ENCODE data around the gene ZBBX.

DNA sequence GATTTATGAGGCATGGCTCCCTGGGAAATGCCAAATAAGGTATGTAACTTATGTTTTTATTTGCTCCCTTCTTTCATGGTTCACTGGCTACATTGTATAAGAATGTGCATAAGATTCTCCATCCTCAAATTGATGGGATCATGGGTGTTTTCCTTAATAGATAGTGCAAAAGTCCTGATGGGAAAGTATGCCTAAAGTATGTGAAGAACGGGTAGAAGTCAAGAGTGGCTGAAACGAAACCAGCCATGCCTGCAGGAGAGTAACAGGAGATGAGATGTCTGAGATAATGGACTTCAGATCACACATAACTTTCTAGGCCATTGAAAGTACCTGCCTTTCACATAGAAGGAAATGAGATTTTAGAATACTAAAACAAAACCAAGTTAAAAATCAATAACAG is 56.5 kb downstream of the ZBBX start:
- no peak for TF ChIP-seq TAF1 (IDR thresholded peaks at IDR 0.05; ENCODE audit: borderline replicate concordance, low read depth, low read length)
- no peak for TF ChIP-seq POLR2A (IDR thresholded peaks at IDR 0.05; ENCODE audit: low read depth, low read length)
